HTERT RPE-1 (cell line): ENCODE data around the gene MAP7D3.
"Not testable (repeated sequence)": the region's sequence is repeated elsewhere in the genome, so short reads cannot be mapped to it uniquely, and the experiment has no call there.

Source experiments
- in situ Hi-C: fragments of 300-500 bp; cut with MboI; formaldehyde crosslinking; loops from 4 replicates; pipeline ENCODE4 v1.14.3; 2020; ENCODE audit warnings: low sequenced_read_pairs

The MAP7D3 gene

GRCh38 chrX:136251041-136251991 lies at the start of gene MAP7D3:
Gene MAP7D3, minus strand, starts transcription at chrX:136251400. Its CDS starts 42 bp downstream, at chrX:136251358.
- in situ Hi-C loops = no loop called here

- in situ Hi-C loops = not testable (repeated sequence)
These were observed 49.5 kb upstream of the MAP7D3 start, which contains the start of gene ADGRG4 for GRCh38 chrX:136300721-136301120. Gene ADGRG4, plus strand, starts transcription at chrX:136300963. Its CDS starts 7,815 bp downstream, at chrX:136308778.

- in situ Hi-C loops = no loop called here
These were observed 44.2 kb upstream of the MAP7D3 start for GRCh38 chrX:136295380-136295779.

- in situ Hi-C loops = no loop called here
These were observed 41.5 kb upstream of the MAP7D3 start for GRCh38 chrX:136292656-136293055.

GRCh38 chrX:136291824-136292223 lies 40.6 kb upstream of the MAP7D3 start:
- in situ Hi-C loops = no loop called here

GRCh38 chrX:136286375-136286774 lies 35.2 kb upstream of the MAP7D3 start:
- in situ Hi-C loops = not testable (repeated sequence)

- in situ Hi-C loops = no loop called here
These were observed 24.4 kb upstream of the MAP7D3 start for GRCh38 chrX:136275553-136275952.

GRCh38 chrX:136273986-136274385 lies 22.8 kb upstream of the MAP7D3 start:
- in situ Hi-C loops = no loop called here

GRCh38 chrX:136272325-136272724 lies 21.1 kb upstream of the MAP7D3 start:
- in situ Hi-C loops = no loop called here

- in situ Hi-C loops = no loop called here
These were observed 20.1 kb upstream of the MAP7D3 start for GRCh38 chrX:136271300-136271699.

- in situ Hi-C loops = no loop called here
These were observed 18.7 kb upstream of the MAP7D3 start for GRCh38 chrX:136269921-136270320.

- in situ Hi-C loops = no loop called here
These were observed 17.1 kb upstream of the MAP7D3 start for GRCh38 chrX:136268051-136269048.

- in situ Hi-C loops = no loop called here
These were observed 15.6 kb upstream of the MAP7D3 start for GRCh38 chrX:136266828-136267227.

- in situ Hi-C loops = no loop called here
These were observed 11.7 kb upstream of the MAP7D3 start for GRCh38 chrX:136262812-136263315.

- in situ Hi-C loops = no loop called here
These were observed 11.0 kb upstream of the MAP7D3 start for GRCh38 chrX:136262243-136262642.

- in situ Hi-C loops = no loop called here
These were observed 10.1 kb upstream of the MAP7D3 start for GRCh38 chrX:136261321-136261720.

GRCh38 chrX:136260776-136261175 lies 9.6 kb upstream of the MAP7D3 start:
- in situ Hi-C loops = no loop called here

GRCh38 chrX:136259543-136259942 lies 8.3 kb upstream of the MAP7D3 start:
- in situ Hi-C loops = no loop called here

- in situ Hi-C loops = no loop called here
These were observed 7.8 kb upstream of the MAP7D3 start for GRCh38 chrX:136258951-136259350.

- in situ Hi-C loops = no loop called here
These were observed 4.8 kb upstream of the MAP7D3 start for GRCh38 chrX:136256026-136256425.

GRCh38 chrX:136255541-136255940 lies 4.3 kb upstream of the MAP7D3 start:
- in situ Hi-C loops = no loop called here
